Measurements from ENCODE around the gene CD84. TPM values are rescaled to one million over a fixed set of nuclear protein-coding genes. Genes with fewer than 3 reads are reported as not detected.
A peak's percentile ranks its signal among the peaks of the same experiment; 100 is the strongest.
"Not testable (repeated sequence)": the region's sequence is repeated elsewhere in the genome, so short reads cannot be mapped to it uniquely, and the experiment has no call there.

CD84 gene
- total RNA-seq, 1 experiment from 2014 or later: not detected

- DNase-seq (ENCODE audit: low spot score): no peak
These were observed 31.4 kb upstream of the CD84 start for GRCh38 chr1:160610569-160611242.

- DNase-seq (ENCODE audit: low spot score): no peak
These were observed 29.6 kb upstream of the CD84 start for GRCh38 chr1:160608941-160609340.

DNA sequence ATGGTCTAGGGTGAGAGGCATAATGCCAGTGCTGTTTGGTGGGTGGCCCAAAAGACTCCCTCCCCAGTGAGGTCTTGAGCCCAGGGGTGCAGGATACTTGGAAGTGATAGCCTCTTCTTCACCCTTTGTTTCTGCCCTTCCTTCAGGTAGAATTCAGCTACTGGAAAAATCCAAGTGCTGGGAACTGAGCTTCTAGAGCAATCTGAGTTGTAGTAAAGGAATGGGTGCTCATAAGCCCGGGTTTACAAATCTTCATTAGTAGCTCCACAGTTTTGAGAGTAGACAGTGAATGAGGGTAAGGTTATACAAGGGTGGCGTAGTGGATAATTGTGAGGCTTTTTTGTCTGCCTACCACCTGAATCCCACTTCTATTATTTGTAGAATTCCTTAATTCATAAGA is 29.2 kb upstream of the CD84 start:
- DNase-seq (ENCODE audit: low spot score): no peak

DNA sequence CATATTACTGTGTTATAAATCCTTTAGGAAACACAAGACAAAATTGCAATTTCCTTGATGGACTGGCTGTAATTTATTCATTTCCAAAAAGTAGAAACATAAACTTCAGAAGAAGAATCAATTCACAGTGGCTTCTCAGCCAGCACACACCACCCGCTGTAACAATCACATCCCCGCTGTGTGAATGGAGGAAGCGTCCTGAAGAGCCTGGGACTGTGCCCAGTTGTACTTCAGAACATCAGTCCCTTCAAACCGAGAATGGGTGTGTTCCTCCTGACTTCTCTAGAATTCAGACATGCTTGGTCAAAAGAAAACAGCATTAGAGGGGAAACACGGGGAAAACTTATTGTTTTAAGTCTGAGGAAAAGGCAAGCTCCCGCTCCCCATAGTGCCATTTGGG is 28.8 kb upstream of the CD84 start:
- no peak for DNase-seq (ENCODE audit: low spot score)

GRCh38 chr1:160607672-160608032 is 28.4 kb upstream of the CD84 start:
- no peak for DNase-seq (ENCODE audit: low spot score)

DNA sequence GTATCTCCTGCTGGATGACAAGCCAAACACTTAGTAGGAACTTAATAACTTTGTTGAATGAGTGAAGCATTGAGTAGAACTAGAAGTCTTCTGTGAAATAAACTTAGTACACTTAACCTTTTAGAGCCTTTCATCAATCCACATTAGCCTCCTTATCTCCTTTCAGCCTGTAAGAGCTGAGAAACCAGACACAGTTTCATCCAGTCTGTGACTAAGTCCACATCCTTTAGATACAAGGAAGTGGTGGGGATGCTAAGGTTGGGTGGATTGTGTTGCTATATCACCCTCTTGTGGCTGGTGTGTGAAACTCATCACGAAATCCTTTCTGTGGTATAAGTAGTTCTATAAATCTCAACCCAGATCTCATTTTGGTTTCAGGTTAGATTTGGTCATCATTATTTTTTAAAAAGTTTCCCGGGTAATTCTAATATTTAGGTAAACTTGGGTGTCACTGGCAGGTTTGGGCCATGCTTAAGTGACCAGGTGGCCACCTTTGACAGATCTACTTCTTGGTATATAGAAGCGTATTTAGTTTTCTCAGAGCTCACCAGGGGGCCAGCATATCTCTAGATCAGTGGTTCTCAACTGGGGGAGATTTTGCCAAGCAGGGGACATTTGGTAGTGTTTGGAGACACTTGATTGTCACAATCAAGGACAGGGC is 27.8 kb upstream of the CD84 start:
- peak; percentile 75 for DNase-seq (ENCODE audit: low spot score)

DNA sequence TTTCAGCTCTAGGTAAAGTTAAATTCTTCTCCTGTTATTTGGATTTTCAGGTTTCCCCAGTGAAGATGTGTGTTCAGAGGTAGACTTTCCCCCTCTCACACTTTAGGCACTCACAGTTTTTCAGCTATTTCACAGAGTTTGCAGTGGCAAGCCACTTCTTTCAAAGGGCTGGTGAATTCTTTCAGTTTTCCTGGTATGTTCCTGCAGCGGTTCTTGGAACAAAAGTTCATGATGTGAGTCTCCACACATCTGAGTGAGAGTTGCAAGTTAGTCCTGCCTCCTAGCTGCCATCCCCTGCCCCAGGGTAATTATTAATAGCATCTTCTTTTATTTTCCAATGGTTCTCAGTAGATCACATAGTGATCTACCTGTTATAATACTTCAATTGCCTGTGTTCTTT is 27.3 kb upstream of the CD84 start:
- no peak for DNase-seq (ENCODE audit: low spot score)

DNA sequence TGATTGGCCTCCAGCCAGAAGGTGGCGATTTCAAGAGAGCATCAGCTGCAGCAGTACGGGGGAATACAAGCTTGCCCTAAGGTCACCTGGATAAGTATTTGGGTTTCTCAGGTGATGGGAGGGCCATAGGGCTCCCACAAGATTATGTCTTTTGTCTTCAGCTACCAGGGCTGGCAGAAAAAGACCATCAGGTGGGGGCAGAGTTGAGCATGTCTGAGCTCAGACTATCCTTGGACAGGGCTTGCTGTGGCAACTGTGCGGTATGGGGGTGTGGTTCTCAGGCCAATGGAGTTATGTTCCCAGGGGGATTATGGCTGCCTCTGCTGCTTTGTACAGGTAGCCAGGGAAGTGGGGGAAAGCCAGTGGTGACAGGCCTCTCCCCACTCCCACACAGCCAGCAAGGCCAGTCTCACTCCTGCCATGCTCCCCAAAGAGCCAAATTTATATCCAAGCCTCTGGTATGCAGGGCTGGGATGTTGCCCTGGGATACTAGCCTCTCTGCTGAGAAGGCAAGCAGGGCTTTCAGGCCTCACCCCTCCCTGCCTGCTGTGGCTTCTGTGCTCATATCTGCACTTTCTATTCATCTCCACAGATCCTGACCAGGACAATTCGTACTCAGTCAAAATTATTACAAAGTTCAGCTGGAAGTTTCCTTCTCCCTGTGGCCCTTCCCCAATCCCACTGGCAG is 26.6 kb upstream of the CD84 start:
- DNase-seq (ENCODE audit: low spot score): no peak

GRCh38 chr1:160605205-160605604 is 25.9 kb upstream of the CD84 start:
- no peak for DNase-seq (ENCODE audit: low spot score)

- DNase-seq (ENCODE audit: low spot score): no peak
These were observed 18.4 kb upstream of the CD84 start for GRCh38 chr1:160597705-160598104.

DNA sequence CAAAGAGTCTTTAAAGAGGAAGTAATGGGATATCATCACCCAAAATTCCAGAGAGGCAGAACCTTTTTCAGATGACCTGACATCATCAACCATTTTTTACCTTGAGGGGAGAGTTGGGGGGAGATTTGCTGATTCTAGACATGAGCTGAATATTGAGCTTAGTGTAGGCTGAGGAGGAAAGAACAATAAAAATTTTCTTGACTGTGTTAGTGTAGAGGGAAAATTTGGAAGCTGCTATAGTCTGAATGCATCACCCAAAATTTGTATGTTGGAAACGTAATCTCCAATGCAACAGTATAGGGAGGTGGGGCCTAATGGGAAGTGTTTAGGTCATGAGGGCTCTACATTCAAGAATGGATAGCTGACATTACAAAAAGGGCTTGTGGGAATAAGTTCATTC is 17.8 kb upstream of the CD84 start:
- no peak for DNase-seq (ENCODE audit: low spot score)

DNA sequence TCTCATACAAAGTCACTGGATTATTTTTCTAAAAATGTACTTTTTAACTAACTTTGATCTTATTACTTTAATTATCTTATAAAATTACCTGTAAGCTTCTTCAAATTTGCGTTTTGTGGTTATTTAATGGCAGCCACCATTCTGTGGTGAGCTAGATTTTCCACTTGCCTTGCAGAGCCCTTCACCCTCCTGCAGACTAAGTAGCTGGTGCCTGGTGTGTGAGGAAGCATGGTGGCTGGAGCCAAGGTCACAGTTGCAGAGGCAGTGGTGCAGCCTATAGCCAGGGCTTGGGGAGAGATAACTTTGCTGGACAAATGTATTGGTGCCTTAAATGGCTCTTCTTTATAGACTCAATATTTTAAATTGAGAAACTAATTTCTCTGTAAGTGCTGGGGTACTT is 11.2 kb upstream of the CD84 start:
- no peak for DNase-seq (ENCODE audit: low spot score)

DNA sequence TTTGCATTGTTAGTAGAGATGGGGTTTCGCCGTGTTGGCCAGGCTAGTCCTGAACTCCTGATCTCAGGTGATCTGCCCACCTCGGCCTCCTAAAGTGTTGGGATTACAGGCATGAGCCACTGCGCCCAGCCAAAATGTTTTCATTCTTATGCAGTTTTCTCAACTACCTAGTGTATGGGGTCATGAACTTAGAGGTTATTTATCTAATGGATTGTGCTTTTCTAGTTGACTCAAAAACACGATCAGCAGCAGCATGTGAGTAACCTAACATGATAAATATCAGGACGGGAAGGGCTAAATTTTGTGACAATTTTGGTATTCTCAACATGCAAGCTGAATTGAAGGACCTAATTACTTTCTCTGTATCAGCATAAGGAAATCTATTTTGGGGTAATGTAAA is 9.2 kb upstream of the CD84 start:
- DNase-seq (ENCODE audit: low spot score): no peak

- no peak for DNase-seq (ENCODE audit: low spot score)
These were observed 5.5 kb upstream of the CD84 start for GRCh38 chr1:160584784-160585183.

- DNase-seq (ENCODE audit: low spot score): not testable (repeated sequence)
These were observed 3.7 kb upstream of the CD84 start for GRCh38 chr1:160582976-160583375.

DNA sequence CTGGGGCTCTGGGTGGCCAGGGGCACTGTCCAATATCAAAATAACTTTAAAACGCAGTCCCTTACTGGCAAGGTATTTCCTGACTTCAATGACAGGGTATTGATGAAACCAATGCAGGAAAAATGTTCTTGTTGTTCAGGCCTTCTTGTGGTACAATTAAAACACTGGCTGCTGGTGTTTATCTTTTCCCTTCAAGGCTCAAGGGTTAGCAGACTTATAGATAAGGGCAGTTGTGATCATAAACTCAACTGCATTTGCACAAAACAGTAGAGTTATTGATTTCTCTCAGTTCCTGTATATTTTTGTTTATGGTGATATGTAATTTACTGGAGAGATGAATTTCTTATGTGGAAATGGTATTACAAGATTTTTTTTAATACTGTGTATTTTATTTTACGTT is 2.7 kb upstream of the CD84 start:
- no peak for DNase-seq (ENCODE audit: low spot score)

GRCh38 chr1:160580221-160580812 is 1.0 kb upstream of the CD84 start:
- DNase-seq (ENCODE audit: low spot score): no peak

- DNase-seq (ENCODE audit: low spot score): no peak
These were observed 638 bp downstream of the CD84 start for GRCh38 chr1:160578525-160579191.

GRCh38 chr1:160578175-160578524 is 1.1 kb downstream of the CD84 start:
- DNase-seq (ENCODE audit: low spot score): no peak

DNA sequence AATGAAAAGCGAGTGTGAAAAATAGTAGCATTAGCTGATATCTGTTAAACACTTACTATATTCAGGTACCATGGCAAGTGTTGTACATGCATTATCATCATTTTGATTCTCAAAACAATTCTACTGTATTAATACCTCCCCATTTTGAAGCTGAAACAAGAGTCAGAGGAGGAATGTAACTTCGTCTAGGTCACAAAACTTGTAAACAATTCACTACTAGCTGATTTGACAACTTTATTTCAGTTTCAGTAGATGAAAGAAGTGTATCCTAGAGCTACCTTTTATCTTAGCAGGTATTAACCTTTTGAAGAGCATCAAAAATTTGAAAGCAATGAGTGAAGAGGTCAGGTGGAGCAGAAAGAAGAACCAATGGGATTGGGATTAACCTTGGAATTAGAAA is 1.6 kb downstream of the CD84 start:
- no peak for DNase-seq (ENCODE audit: low spot score)

GRCh38 chr1:160576884-160577283 is 2.4 kb downstream of the CD84 start:
- no peak for DNase-seq (ENCODE audit: low spot score)

- no peak for DNase-seq (ENCODE audit: low spot score)
These were observed 2.9 kb downstream of the CD84 start for GRCh38 chr1:160576390-160576789.
